K562 (cell line): Measurements from ENCODE around the gene MVK. TPM values are rescaled to one million over a fixed set of nuclear protein-coding genes. Genes with fewer than 3 reads are reported as not detected.

Experiments
- ATAC-seq: fragments of 200-7000 bp; cut with Tn5 transposase; 3 replicates; pipeline ENCODE4 v1.9.1; 2020; ENCODE audit warnings: moderate library complexity
- BruUV-seq: library from RNA; stranded (reverse); fragments of 400-500 nt; replicated peaks from 2 replicates; lab custom pipeline; 2021; lab: Mats Ljungman, UMichigan
- CTCF ChIA-PET: fragments of 300-600 bp; formaldehyde crosslinking; extraction: SDS; loops from one replicate; lab custom pipeline; 2021; ENCODE audit warnings: low intra/inter-chr PET ratio; lab: Yijun Ruan, JAX
- POLR2A ChIA-PET: fragments of 300-600, 350-650 bp; sonication (Branson Sonifier 250); formaldehyde crosslinking; extraction: SDS; loops from one replicate; lab custom pipeline; 2021; ENCODE audit warnings: antibody characterized with exemption, inconsistent platforms; lab: Yijun Ruan, JAX
- DNase-seq, 4 experiments: peaks; one replicate each; pipeline versions ENCODE4 v3.0.0 to v3.0.0-alpha.2; 2011 to 2018; ENCODE audit warnings: low spot score in 3 of 4, mixed read lengths in 3 of 4; ENCODE audit errors: extremely low read depth in 1 of 4
- FAIRE-seq: peaks from 2 replicates; lab custom pipeline; 2011; peaks lifted over from hg19 to GRCh38; lab: Jason Lieb, UNC
- H2AFZ ChIP-seq: 2 replicates; pipeline ENCODE4 v1.6.0; 2011; ENCODE audit warnings: low read depth, low read length, control low read depth, inconsistent platforms
- H3K27ac ChIP-seq: fragments of 200-600 bp; 3 replicates; pipeline ENCODE4 v1.8.0; 2011; ENCODE audit warnings: low read depth, mild to moderate bottlenecking, control low read depth, inconsistent platforms, low read length, moderate library complexity, mixed read lengths; ENCODE audit errors: extremely low read depth
- H3K27me3 ChIP-seq, 2 experiments: fragments of 300-600 bp in 1 of 2; 2 replicates in 1 of 2; 3 replicates in 1 of 2; pipeline versions ENCODE4 v1.6.0 to v1.8.0; 2011; ENCODE audit warnings: inconsistent platforms in 2 of 2, low read length in 2 of 2, mild to moderate bottlenecking in 1 of 2, mixed read lengths in 1 of 2, moderate library complexity in 1 of 2; ENCODE audit not compliant: control insufficient read depth in 2 of 2, insufficient read depth in 2 of 2
- H3K36me3 ChIP-seq: fragments of 300-600 bp; 3 replicates; pipeline ENCODE4 v1.8.0; 2011; ENCODE audit warnings: mild to moderate bottlenecking, low read length, inconsistent platforms; ENCODE audit not compliant: control insufficient read depth, insufficient read depth
- H3K4me1 ChIP-seq, 2 experiments: fragments of 200-600 bp in 1 of 2; replicated peaks in 1 of 2; 2 replicates in 1 of 2; 3 replicates in 1 of 2; pipeline versions ENCODE4 v1.5.1 to v1.8.0; 2011; ENCODE audit warnings: inconsistent platforms in 2 of 2, low read length in 2 of 2, mild to moderate bottlenecking in 1 of 2, mixed read lengths in 1 of 2, moderate library complexity in 1 of 2; ENCODE audit not compliant: control insufficient read depth in 2 of 2, insufficient read depth in 2 of 2
- H3K4me2 ChIP-seq: 2 replicates; pipeline ENCODE4 v1.6.1; 2011; ENCODE audit warnings: low read length, control low read depth, inconsistent platforms, mixed read lengths; ENCODE audit not compliant: insufficient read depth
- H3K4me3 ChIP-seq: fragments of 200-600 bp; sonication (generic), shearing (Covaris generic); 2 replicates; pipeline ENCODE4 v1.5.1; 2016; ENCODE audit warnings: control low read depth, inconsistent platforms
- H3K79me2 ChIP-seq: fragments of 200-600 bp; 3 replicates; pipeline ENCODE4 v1.8.0; 2011; ENCODE audit warnings: low read length, inconsistent platforms; ENCODE audit not compliant: control insufficient read depth, insufficient read depth
- H3K9ac ChIP-seq, 2 experiments: 2 replicates each; pipeline versions ENCODE4 v1.6.0 to v1.6.1; 2011; ENCODE audit warnings: low read depth in 2 of 2, low read length in 2 of 2, control low read depth in 1 of 2, inconsistent platforms in 1 of 2, mild to moderate bottlenecking in 1 of 2, mixed read lengths in 1 of 2; ENCODE audit not compliant: insufficient read depth in 1 of 2
- H3K9me1 ChIP-seq: one replicate; pipeline ENCODE4 v1.6.0; 2011; ENCODE audit warnings: inconsistent platforms, mild to moderate bottlenecking, low read length, moderate library complexity; ENCODE audit not compliant: control insufficient read depth, insufficient read depth
- H3K9me3 ChIP-seq: replicated peaks from 2 replicates; pipeline ENCODE4 v1.5.1; 2011; ENCODE audit warnings: low read depth, low read length, inconsistent platforms; ENCODE audit not compliant: control insufficient read depth, insufficient read depth
- H4K20me1 ChIP-seq: replicated peaks from 2 replicates; pipeline ENCODE4 v1.6.1; 2011; ENCODE audit warnings: low read length, inconsistent platforms, mixed read lengths; ENCODE audit not compliant: control insufficient read depth, insufficient read depth
- ELF1 ChIP-seq: fragments of 200-800 bp; sonication (Bioruptor generic); IDR thresholded peaks from 2 replicates; pipeline ENCODE4 v1.6.1; 2016; ENCODE audit warnings: missing genetic modification characterization, missing compliant biosample characterization
- POLR2A ChIP-seq: fragments of 450-650 bp; conservative IDR thresholded peaks from 2 replicates; pipeline ENCODE4 v1.6.1; 2016
- TFE3 ChIP-seq: fragments of 450-650 bp; formaldehyde crosslinking; IDR thresholded peaks from 2 replicates; pipeline ENCODE4 v1.4.0; 2020; ENCODE audit warnings: mild to moderate bottlenecking, mixed read lengths
- YY1 ChIP-seq, 3 experiments: IDR thresholded peaks; 2 replicates each; pipeline ENCODE4 v1.6.1; 2011; ENCODE audit warnings: low read length in 2 of 3, mild to moderate bottlenecking in 2 of 3, moderate library complexity in 2 of 3, borderline replicate concordance in 1 of 3, control low read depth in 1 of 3, low read depth in 1 of 3; ENCODE audit not compliant: insufficient read depth in 3 of 3, insufficient replicate concordance in 2 of 3, control insufficient read depth in 1 of 3, insufficient read length in 1 of 3; ENCODE audit errors: extremely low read depth in 1 of 3
- WGBS: fragments of 100-300 bp; shearing (Covaris generic); methylation state at CpG from one replicate; pipeline ENCODE4 v1.1.6; 2016; ENCODE audit warnings: low coverage, mixed read lengths; ENCODE audit not compliant: insufficient coverage; ENCODE audit errors: missing lambda C conversion rate; 5-methylcytosine and 5-hydroxymethylcytosine counted together
- in situ Hi-C: fragments of 300-500 bp; cut with MboI; formaldehyde crosslinking; loops from 4 replicates; pipeline ENCODE4 v1.15.0; 2018; ENCODE audit warnings: inconsistent platforms, mixed read lengths
- intact Hi-C: fragments of 100-400 bp; cut with micrococcal nuclease; formaldehyde crosslinking; loops from 2 replicates; pipeline ENCODE4 v1.14.2; 2022
- polyA plus RNA-seq, 8 experiments: library from polyadenylated mRNA; depleted of rRNA in 4 of 8; stranded (reverse) in 5 of 8; unstranded in 3 of 8; fragments of >200 nt; fragmentation: Nextera tagmentation in 2 of 8; fragmentation: Illumina TruSeq in 1 of 8; extraction: Ambion mirVana in 2 of 8; extraction: Trizol in 1 of 8; gene quantifications; 2 replicates each; pipeline versions ENCODE4 v1.2.1 to v1.2.3, GENCODE V29; 2011 to 2014; ENCODE audit warnings: inconsistent platforms in 1 of 8, missing spikeins in 1 of 8
- total RNA-seq, 7 experiments: library from RNA; depleted of rRNA in 6 of 7; stranded (reverse); fragments of >200 nt in 6 of 7; fragmentation: Illumina TruSeq in 2 of 7; extraction: Trizol in 2 of 7; gene quantifications; 2 replicates each; pipeline versions ENCODE4 v1.2.1 to v1.2.3, GENCODE V29; 2011 to 2021; ENCODE audit warnings: low replicate concordance in 1 of 7

The MVK gene
- total and polyA plus RNA-seq, 9 of the 15 experiments (the other 6 are each of a cell fraction or from before 2014, with no cell fraction given) = 0.41 to 33.6 (median 18.8) TPM

GRCh38 chr12:109555431-109556315 lies 17.9 kb upstream of the MVK start:
- no peak for DNase-seq
- no peaks in the 10 kb centered on the region; the same call in 2 of the 3 replicates for H3K36me3 ChIP-seq
- no peak; the same call in 2 of the 3 replicates for ATAC-seq
- H3K4me2 ChIP-seq = no peak overlapping the region
- TF ChIP-seq ELF1 (tag) = no peak
- peak in 1 of 3 experiments; percentile 57 for TF ChIP-seq YY1 (IDR thresholded peaks at IDR 0.05; ENCODE audit: borderline replicate concordance in 1 of 3, control insufficient read depth in 1 of 3, extremely low read depth in 1 of 3, insufficient read depth in 3 of 3, insufficient read length in 1 of 3, insufficient replicate concordance in 2 of 3, low read depth in 1 of 3, low read length in 2 of 3)
- TF ChIP-seq POLR2A = 0 out of 2 replicates have a peak, but pooled peaks have one; percentile 17
- TF ChIP-seq TFE3 = 0 out of 2 replicates have a peak, but pooled peaks have one; percentile 3
- intact Hi-C loops (no loop called here), in situ Hi-C loops (no loop called here)
- no peak overlapping the region for H2AFZ ChIP-seq
- BruUV-seq = no TSS peak
- no peaks in the 10 kb centered on the region for H3K79me2 ChIP-seq
- POLR2A ChIA-PET = interaction anchor here (0.6 to 2.7 kb wide), 6 partner anchors 10 to 274 kb away, joined by 3 to 9 read pairs (median 3); no protein-coding TSS in a partner anchor
- H4K20me1 ChIP-seq = peaks cover 19% of the 10 kb centered on the region
- H3K9me1 ChIP-seq = peaks cover 3% of the 10 kb centered on the region
- WGBS = 38% methylated on average over 14 of the region's 18 CpGs
- CTCF ChIA-PET = interaction anchor here (0.6 kb wide), 1 partner anchor 47 kb away, joined by 5 read pairs; no protein-coding TSS in a partner anchor
- no peak for FAIRE-seq
- H3K27me3 ChIP-seq = peaks cover 24 to 34% of the 10 kb centered on the region in 2 experiments
- H3K27ac ChIP-seq = no peak overlapping the region
- H3K4me1 ChIP-seq = no peaks in the 10 kb centered on the region; a peak in 1 of 5 replicates
- 0 out of 4 replicates have a peak overlapping the region, but pooled peaks of 1 of the 2 experiments have one; percentile 4 for H3K9ac ChIP-seq
- H3K9me3 ChIP-seq = no peaks in the 10 kb centered on the region
- H3K4me3 ChIP-seq = no peak overlapping the region
